SK-N-SH (cell line): Measurements from ENCODE around the gene IMPDH1. TPM values are rescaled to one million over a fixed set of nuclear protein-coding genes. Genes with fewer than 3 reads are reported as not detected.

Source experiments
- CTCF ChIA-PET: fragments of 300-600, 350-600 bp; formaldehyde crosslinking; extraction: SDS; loops from one replicate; lab custom pipeline; 2021; lab: Yijun Ruan, JAX
- POLR2A ChIA-PET: fragments of 350-600 bp; sonication (Branson Sonifier 250); formaldehyde crosslinking; extraction: SDS; loops from one replicate; lab custom pipeline; 2020; ENCODE audit warnings: antibody characterized with exemption, inconsistent platforms; lab: Yijun Ruan, JAX
- DNase-seq: peaks from one replicate; pipeline ENCODE4 v3.0.0; 2012
- H2AFZ ChIP-seq: fragments of 200-600 bp; sonication (generic); 2 replicates; pipeline ENCODE4 v1.8.1; 2016; ENCODE audit warnings: antibody characterized with exemption, mild to moderate bottlenecking, low read depth
- H3F3A ChIP-seq: fragments of 200-600 bp; sonication (generic); replicated peaks from 2 replicates; pipeline ENCODE3; 2016; ENCODE audit warnings: antibody characterized with exemption, mild to moderate bottlenecking; ENCODE audit not compliant: insufficient read depth
- H3K27ac ChIP-seq, 2 experiments: fragments of 200-500 bp in 1 of 2; fragments of 200-600 bp in 1 of 2; sonication (Bioruptor generic) in 1 of 2; sonication (generic), shearing (Covaris generic) in 1 of 2; 2 replicates each; pipeline versions ENCODE4 v1.5.1 to v1.6.1; 2014 to 2016; ENCODE audit warnings: low read depth in 2 of 2, inconsistent platforms in 1 of 2, low read length in 1 of 2, mild to moderate bottlenecking in 1 of 2, mixed read lengths in 1 of 2
- H3K27me3 ChIP-seq: fragments of 200-600 bp; sonication (generic), shearing (Covaris generic); 2 replicates; pipeline ENCODE4 v1.6.1; 2016; ENCODE audit warnings: mixed run types; ENCODE audit not compliant: insufficient read depth
- H3K36me3 ChIP-seq, 2 experiments: fragments of 200-500 bp in 1 of 2; fragments of 200-600 bp in 1 of 2; sonication (Bioruptor generic) in 1 of 2; sonication (generic) in 1 of 2; replicated peaks in 1 of 2; 2 replicates each; pipeline versions ENCODE3 to v1.5.1; 2014 to 2016; ENCODE audit warnings: low read length in 1 of 2, mild to moderate bottlenecking in 1 of 2; ENCODE audit not compliant: insufficient read depth in 2 of 2, control insufficient read depth in 1 of 2
- H3K4me1 ChIP-seq, 2 experiments: fragments of 200-500 bp in 1 of 2; fragments of 200-600 bp in 1 of 2; sonication (Bioruptor generic) in 1 of 2; sonication (generic), shearing (Covaris generic) in 1 of 2; 2 replicates each; pipeline versions ENCODE4 v1.5.1 to v1.6.1; 2014 to 2016; ENCODE audit warnings: low read depth in 1 of 2, low read length in 1 of 2, mixed run types in 1 of 2; ENCODE audit not compliant: insufficient read depth in 2 of 2, control insufficient read depth in 1 of 2
- H3K4me2 ChIP-seq: fragments of 200-600 bp; sonication (generic), shearing (Covaris generic); 2 replicates; pipeline ENCODE4 v1.6.1; 2017; ENCODE audit warnings: mixed run types
- H3K4me3 ChIP-seq, 2 experiments: fragments of 200-500 bp in 1 of 2; fragments of 200-600 bp in 1 of 2; sonication (Bioruptor generic) in 1 of 2; sonication (generic), shearing (Covaris generic) in 1 of 2; 2 replicates each; pipeline versions ENCODE4 v1.5.1 to v1.8.1; 2014 to 2016; ENCODE audit warnings: low read depth in 2 of 2, inconsistent platforms in 1 of 2, low read length in 1 of 2, mild to moderate bottlenecking in 1 of 2, mixed read lengths in 1 of 2, moderate library complexity in 1 of 2
- H3K79me2 ChIP-seq: fragments of 200-600 bp; sonication (generic); 2 replicates; pipeline ENCODE4 v1.8.1; 2017; ENCODE audit warnings: mild to moderate bottlenecking; ENCODE audit not compliant: insufficient read depth
- H3K9ac ChIP-seq: fragments of 200-600 bp; sonication (generic); 2 replicates; pipeline ENCODE4 v1.6.1; 2017; ENCODE audit warnings: mixed run types
- H3K9me2 ChIP-seq: fragments of 200-600 bp; sonication (generic); 2 replicates; pipeline ENCODE4 v1.6.1; 2017; ENCODE audit warnings: mixed run types
- H3K9me3 ChIP-seq: fragments of 200-600 bp; sonication (generic); 2 replicates; pipeline ENCODE4 v1.6.1; 2017; ENCODE audit warnings: mixed run types, mild to moderate bottlenecking, moderate library complexity
- H4K20me1 ChIP-seq: fragments of 200-600 bp; sonication (generic); 2 replicates; pipeline ENCODE4 v1.6.1; 2017; ENCODE audit warnings: mild to moderate bottlenecking, mixed run types; ENCODE audit not compliant: insufficient read depth
- CHD2 ChIP-seq: fragments of 150-350 bp; IDR thresholded peaks from 2 replicates; pipeline ENCODE4 v1.6.1; 2018; ENCODE audit warnings: low read length; ENCODE audit not compliant: partially characterized antibody
- EP300 ChIP-seq, 2 experiments: IDR thresholded peaks; 2 replicates each; pipeline versions ENCODE4 v1.4.0 to v1.6.1; 2012; ENCODE audit warnings: borderline replicate concordance in 1 of 2, low read depth in 1 of 2, low read length in 1 of 2
- EZH2phosphoT487 ChIP-seq: fragments of 200-600 bp; sonication (generic); IDR thresholded peaks from 2 replicates; pipeline ENCODE4 v1.6.1; 2017; ENCODE audit warnings: low read depth, mixed run types, mild to moderate bottlenecking, antibody characterized with exemption, moderate library complexity, borderline replicate concordance
- FOSL2 ChIP-seq: IDR thresholded peaks from 2 replicates; pipeline ENCODE4 v1.4.0; 2012; ENCODE audit warnings: low read depth, mild to moderate bottlenecking, moderate library complexity, borderline replicate concordance
- FOXJ3 ChIP-seq: sonication (generic); formaldehyde crosslinking; IDR thresholded peaks from 2 replicates; pipeline ENCODE4 v1.5.1; 2020; ENCODE audit warnings: mild to moderate bottlenecking, missing genetic modification reagents
- GABPA ChIP-seq: IDR thresholded peaks from 2 replicates; pipeline ENCODE4 v1.4.0; 2012; ENCODE audit warnings: low read depth, mild to moderate bottlenecking
- MXI1 ChIP-seq: IDR thresholded peaks from 2 replicates; pipeline ENCODE4 v1.6.1; 2012; ENCODE audit warnings: mild to moderate bottlenecking, low read depth, low read length, improper control_type of control experiment
- NFIC ChIP-seq: IDR thresholded peaks from 2 replicates; pipeline ENCODE4 v1.4.0; 2012; ENCODE audit warnings: borderline replicate concordance
- NRF1 ChIP-seq: IDR thresholded peaks from 2 replicates; pipeline ENCODE4 v1.6.1; 2012; ENCODE audit warnings: low read depth, mild to moderate bottlenecking, low read length
- RAD21 ChIP-seq: IDR thresholded peaks from 2 replicates; pipeline ENCODE4 v1.6.1; 2012; ENCODE audit warnings: mild to moderate bottlenecking, low read length
- RFX5 ChIP-seq: IDR thresholded peaks from 2 replicates; pipeline ENCODE4 v1.6.1; 2012; ENCODE audit warnings: mild to moderate bottlenecking, improper control_type of control experiment, low read length
- RXRA ChIP-seq: IDR thresholded peaks from 2 replicates; pipeline ENCODE4 v1.4.0; 2012; ENCODE audit warnings: low read depth, mild to moderate bottlenecking, borderline replicate concordance
- WGBS: methylation state at CpG from one replicate; pipeline ENCODE4 v1.1.6; 2017; ENCODE audit warnings: low lambda C conversion rate; 5-methylcytosine and 5-hydroxymethylcytosine counted together
- polyA plus RNA-seq, 3 experiments: library from polyadenylated mRNA; depleted of rRNA; stranded (reverse); fragments of >200 nt; gene quantifications; 2 replicates each; pipeline ENCODE4 v1.2.3, GENCODE V29; 2012
- TF ChIP-seq, protein P1 (sequence below): IDR thresholded peaks from 2 replicates; pipeline ENCODE4; 2012
- TF ChIP-seq, protein P2 (sequence below): IDR thresholded peaks from 2 replicates; pipeline ENCODE4 v1.4.0; 2012; ENCODE audit warnings: low read depth, borderline replicate concordance
- TF ChIP-seq, protein P3 (sequence below): IDR thresholded peaks from 2 replicates; pipeline ENCODE4 v1.4.0; 2012; ENCODE audit warnings: low read depth
- TF ChIP-seq, protein P4 (sequence below): fragments of 200-600 bp; sonication (generic); IDR thresholded peaks from 2 replicates; pipeline ENCODE4 v1.6.1; 2017; ENCODE audit warnings: antibody characterized with exemption, mild to moderate bottlenecking, moderate library complexity
- TF ChIP-seq, protein P5 (sequence below): IDR thresholded peaks from 2 replicates; pipeline ENCODE4 v1.4.0; 2012; ENCODE audit warnings: low read depth, borderline replicate concordance
- TF ChIP-seq, protein P6 (sequence below): IDR thresholded peaks from 2 replicates; pipeline ENCODE4 v1.6.1; 2012; ENCODE audit warnings: mild to moderate bottlenecking, low read depth, low read length, moderate library complexity

IMPDH1 gene
- polyA plus RNA-seq, 1 of the 3 experiments (the other 2 are of a cell fraction): 80.4 TPM

DNA sequence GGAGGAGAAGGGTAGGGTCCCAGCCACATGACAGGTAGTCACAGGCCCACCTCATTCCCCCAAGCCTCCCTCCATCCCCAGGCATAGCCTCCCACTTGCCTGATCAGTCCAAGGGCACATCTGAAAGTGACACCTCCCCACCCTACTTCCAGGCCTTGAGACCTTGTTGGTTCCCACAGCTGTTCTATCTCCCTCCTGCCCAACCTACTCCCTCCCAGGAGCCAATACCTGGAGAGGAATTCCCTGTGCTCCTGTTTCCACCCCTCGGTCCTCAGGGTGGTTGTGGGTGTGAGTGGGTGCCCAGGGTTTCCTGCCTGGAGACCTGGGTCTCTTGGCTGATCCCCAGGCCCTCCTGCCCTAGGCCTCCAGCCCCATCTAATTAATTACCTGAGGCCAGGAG, 11.6 kb upstream of the IMPDH1 start:
- TF ChIP-seq GABPA (no peak), CHD2 (no peak), FOXJ3 (CRISPR knock-in tag) (no peak), NRF1 (no peak), EP300 (IDR thresholded peaks at IDR 0.05; ENCODE audit: borderline replicate concordance in 1 of 2, low read depth in 1 of 2, low read length in 1 of 2) (no peak), RXRA (no peak), FOSL2 (no peak), EZH2phosphoT487 (no peak), RAD21 (no peak), RFX5 (no peak), MXI1 (no peak), NFIC (no peak)
- TF ChIP-seq, protein P1, sequence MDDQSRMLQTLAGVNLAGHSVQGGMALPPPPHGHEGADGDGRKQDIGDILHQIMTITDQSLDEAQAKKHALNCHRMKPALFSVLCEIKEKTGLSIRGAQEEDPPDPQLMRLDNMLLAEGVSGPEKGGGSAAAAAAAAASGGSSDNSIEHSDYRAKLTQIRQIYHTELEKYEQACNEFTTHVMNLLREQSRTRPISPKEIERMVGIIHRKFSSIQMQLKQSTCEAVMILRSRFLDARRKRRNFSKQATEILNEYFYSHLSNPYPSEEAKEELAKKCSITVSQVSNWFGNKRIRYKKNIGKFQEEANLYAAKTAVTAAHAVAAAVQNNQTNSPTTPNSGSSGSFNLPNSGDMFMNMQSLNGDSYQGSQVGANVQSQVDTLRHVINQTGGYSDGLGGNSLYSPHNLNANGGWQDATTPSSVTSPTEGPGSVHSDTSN: no peak
- TF ChIP-seq, protein P2, sequence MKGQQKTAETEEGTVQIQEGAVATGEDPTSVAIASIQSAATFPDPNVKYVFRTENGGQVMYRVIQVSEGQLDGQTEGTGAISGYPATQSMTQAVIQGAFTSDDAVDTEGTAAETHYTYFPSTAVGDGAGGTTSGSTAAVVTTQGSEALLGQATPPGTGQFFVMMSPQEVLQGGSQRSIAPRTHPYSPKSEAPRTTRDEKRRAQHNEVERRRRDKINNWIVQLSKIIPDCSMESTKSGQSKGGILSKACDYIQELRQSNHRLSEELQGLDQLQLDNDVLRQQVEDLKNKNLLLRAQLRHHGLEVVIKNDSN: no peak
- TF ChIP-seq, protein P3, sequence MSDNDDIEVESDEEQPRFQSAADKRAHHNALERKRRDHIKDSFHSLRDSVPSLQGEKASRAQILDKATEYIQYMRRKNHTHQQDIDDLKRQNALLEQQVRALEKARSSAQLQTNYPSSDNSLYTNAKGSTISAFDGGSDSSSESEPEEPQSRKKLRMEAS: no peak
- TF ChIP-seq, protein P4, sequence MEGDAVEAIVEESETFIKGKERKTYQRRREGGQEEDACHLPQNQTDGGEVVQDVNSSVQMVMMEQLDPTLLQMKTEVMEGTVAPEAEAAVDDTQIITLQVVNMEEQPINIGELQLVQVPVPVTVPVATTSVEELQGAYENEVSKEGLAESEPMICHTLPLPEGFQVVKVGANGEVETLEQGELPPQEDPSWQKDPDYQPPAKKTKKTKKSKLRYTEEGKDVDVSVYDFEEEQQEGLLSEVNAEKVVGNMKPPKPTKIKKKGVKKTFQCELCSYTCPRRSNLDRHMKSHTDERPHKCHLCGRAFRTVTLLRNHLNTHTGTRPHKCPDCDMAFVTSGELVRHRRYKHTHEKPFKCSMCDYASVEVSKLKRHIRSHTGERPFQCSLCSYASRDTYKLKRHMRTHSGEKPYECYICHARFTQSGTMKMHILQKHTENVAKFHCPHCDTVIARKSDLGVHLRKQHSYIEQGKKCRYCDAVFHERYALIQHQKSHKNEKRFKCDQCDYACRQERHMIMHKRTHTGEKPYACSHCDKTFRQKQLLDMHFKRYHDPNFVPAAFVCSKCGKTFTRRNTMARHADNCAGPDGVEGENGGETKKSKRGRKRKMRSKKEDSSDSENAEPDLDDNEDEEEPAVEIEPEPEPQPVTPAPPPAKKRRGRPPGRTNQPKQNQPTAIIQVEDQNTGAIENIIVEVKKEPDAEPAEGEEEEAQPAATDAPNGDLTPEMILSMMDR: no peak
- TF ChIP-seq, protein P5, sequence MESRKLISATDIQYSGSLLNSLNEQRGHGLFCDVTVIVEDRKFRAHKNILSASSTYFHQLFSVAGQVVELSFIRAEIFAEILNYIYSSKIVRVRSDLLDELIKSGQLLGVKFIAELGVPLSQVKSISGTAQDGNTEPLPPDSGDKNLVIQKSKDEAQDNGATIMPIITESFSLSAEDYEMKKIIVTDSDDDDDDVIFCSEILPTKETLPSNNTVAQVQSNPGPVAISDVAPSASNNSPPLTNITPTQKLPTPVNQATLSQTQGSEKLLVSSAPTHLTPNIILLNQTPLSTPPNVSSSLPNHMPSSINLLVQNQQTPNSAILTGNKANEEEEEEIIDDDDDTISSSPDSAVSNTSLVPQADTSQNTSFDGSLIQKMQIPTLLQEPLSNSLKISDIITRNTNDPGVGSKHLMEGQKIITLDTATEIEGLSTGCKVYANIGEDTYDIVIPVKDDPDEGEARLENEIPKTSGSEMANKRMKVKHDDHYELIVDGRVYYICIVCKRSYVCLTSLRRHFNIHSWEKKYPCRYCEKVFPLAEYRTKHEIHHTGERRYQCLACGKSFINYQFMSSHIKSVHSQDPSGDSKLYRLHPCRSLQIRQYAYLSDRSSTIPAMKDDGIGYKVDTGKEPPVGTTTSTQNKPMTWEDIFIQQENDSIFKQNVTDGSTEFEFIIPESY: no peak
- TF ChIP-seq, protein P6, sequence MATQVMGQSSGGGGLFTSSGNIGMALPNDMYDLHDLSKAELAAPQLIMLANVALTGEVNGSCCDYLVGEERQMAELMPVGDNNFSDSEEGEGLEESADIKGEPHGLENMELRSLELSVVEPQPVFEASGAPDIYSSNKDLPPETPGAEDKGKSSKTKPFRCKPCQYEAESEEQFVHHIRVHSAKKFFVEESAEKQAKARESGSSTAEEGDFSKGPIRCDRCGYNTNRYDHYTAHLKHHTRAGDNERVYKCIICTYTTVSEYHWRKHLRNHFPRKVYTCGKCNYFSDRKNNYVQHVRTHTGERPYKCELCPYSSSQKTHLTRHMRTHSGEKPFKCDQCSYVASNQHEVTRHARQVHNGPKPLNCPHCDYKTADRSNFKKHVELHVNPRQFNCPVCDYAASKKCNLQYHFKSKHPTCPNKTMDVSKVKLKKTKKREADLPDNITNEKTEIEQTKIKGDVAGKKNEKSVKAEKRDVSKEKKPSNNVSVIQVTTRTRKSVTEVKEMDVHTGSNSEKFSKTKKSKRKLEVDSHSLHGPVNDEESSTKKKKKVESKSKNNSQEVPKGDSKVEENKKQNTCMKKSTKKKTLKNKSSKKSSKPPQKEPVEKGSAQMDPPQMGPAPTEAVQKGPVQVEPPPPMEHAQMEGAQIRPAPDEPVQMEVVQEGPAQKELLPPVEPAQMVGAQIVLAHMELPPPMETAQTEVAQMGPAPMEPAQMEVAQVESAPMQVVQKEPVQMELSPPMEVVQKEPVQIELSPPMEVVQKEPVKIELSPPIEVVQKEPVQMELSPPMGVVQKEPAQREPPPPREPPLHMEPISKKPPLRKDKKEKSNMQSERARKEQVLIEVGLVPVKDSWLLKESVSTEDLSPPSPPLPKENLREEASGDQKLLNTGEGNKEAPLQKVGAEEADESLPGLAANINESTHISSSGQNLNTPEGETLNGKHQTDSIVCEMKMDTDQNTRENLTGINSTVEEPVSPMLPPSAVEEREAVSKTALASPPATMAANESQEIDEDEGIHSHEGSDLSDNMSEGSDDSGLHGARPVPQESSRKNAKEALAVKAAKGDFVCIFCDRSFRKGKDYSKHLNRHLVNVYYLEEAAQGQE: no peak
- Histone ChIP-seq H3K9ac (no peak overlapping the region), H3K27me3 (no peaks in the 10 kb centered on the region), H3K9me2 (no peaks in the 10 kb centered on the region), H3K27ac (no peak overlapping the region), H2AFZ (no peak overlapping the region), H3F3A (no peaks in the 10 kb centered on the region), H3K4me1 (peaks cover 0 to 3% of the 10 kb centered on the region in 2 experiments; a peak in 1 of 4 replicates), H3K36me3 (no peaks in the 10 kb centered on the region), H3K4me3 (no peak overlapping the region), H3K9me3 (no peaks in the 10 kb centered on the region), H3K4me2 (no peak overlapping the region), H4K20me1 (no peaks in the 10 kb centered on the region), H3K79me2 (no peaks in the 10 kb centered on the region)
- DNase-seq: no peak
- 40% methylated on average over 1 of the region's 1 CpG for WGBS
- POLR2A ChIA-PET: no interaction called here
- CTCF ChIA-PET: interaction anchor here (0.9 to 44.5 kb wide), 4 partner anchors 26 to 459 kb away, joined by 3 to 1901 read pairs (median 402); partner anchors contain the start of genes IMPDH1 and RBM28
